K562 (cell line): ENCODE measurements around the gene RAB25. TPM values are rescaled to one million over a fixed set of nuclear protein-coding genes. Genes with fewer than 3 reads are reported as not detected.
A peak's percentile ranks its signal among the peaks of the same experiment; 100 is the strongest.

Source experiments
- ARID2 ChIP-seq: fragments of 450-650 bp; IDR thresholded peaks from 2 replicates; pipeline ENCODE4 v1.6.1; 2017; ENCODE audit warnings: antibody characterized with exemption, mild to moderate bottlenecking
- BCLAF1 ChIP-seq, 2 experiments: fragments of 450-650 bp in 1 of 2; IDR thresholded peaks; 2 replicates each; pipeline ENCODE4 v1.6.1; 2011 to 2017; ENCODE audit warnings: low read depth in 2 of 2, antibody characterized with exemption in 1 of 2, borderline replicate concordance in 1 of 2, low read length in 1 of 2, mild to moderate bottlenecking in 1 of 2, mixed read lengths in 1 of 2; ENCODE audit not compliant: control insufficient read depth in 1 of 2
- C11orf30 ChIP-seq: fragments of 450-650 bp; IDR thresholded peaks from 2 replicates; pipeline ENCODE4 v1.6.1; 2016; ENCODE audit warnings: low read depth, mild to moderate bottlenecking
- GTF2F1 ChIP-seq: IDR thresholded peaks from 2 replicates; pipeline ENCODE4 v1.6.1; 2011; ENCODE audit warnings: low read depth, low read length, improper control_type of control experiment
- HDAC8 ChIP-seq: fragments of 450-650 bp; IDR thresholded peaks from 2 replicates; pipeline ENCODE4 v1.6.1; 2016; ENCODE audit warnings: mild to moderate bottlenecking, missing genetic modification characterization, moderate library complexity, missing compliant biosample characterization
- KAT7 ChIP-seq: sonication (generic); formaldehyde crosslinking; IDR thresholded peaks from 2 replicates; pipeline ENCODE4 v1.8.0; 2022; ENCODE audit warnings: missing genetic modification reagents, mild to moderate bottlenecking, borderline replicate concordance
- KLF6 ChIP-seq: fragments of 250-450 bp; sonication (Bioruptor Pico); IDR thresholded peaks from 2 replicates; pipeline ENCODE4 v1.4.0; 2020; ENCODE audit warnings: mild to moderate bottlenecking, moderate library complexity, borderline replicate concordance
- PBX2 ChIP-seq, 2 experiments: IDR thresholded peaks in 1 of 2; conservative IDR thresholded peaks in 1 of 2; 2 replicates each; pipeline ENCODE4 v1.6.1; 2016; ENCODE audit warnings: low read depth in 2 of 2, mild to moderate bottlenecking in 1 of 2, missing compliant biosample characterization in 1 of 2, missing genetic modification characterization in 1 of 2, moderate library complexity in 1 of 2
- RBM39 ChIP-seq: fragments of 200-400 bp; formaldehyde crosslinking; optimal IDR thresholded peaks from 2 replicates; pipeline ENCODE3; 2018; ENCODE audit warnings: low read depth, low read length
- SMAD3 ChIP-seq: fragments of 450-650 bp; formaldehyde crosslinking; conservative IDR thresholded peaks from 2 replicates; pipeline ENCODE4 v1.4.0; 2020; ENCODE audit warnings: mild to moderate bottlenecking
- SNIP1 ChIP-seq: fragments of 450-650 bp; IDR thresholded peaks from 2 replicates; pipeline ENCODE4 v1.7.1; 2017; ENCODE audit warnings: low read depth, mild to moderate bottlenecking
- SRSF7 ChIP-seq: fragments of 200-400 bp; formaldehyde crosslinking; optimal IDR thresholded peaks from 2 replicates; pipeline ENCODE3; 2017; ENCODE audit warnings: mild to moderate bottlenecking, low read depth, low read length
- YY1 ChIP-seq, 3 experiments: IDR thresholded peaks; 2 replicates each; pipeline ENCODE4 v1.6.1; 2011; ENCODE audit warnings: low read length in 2 of 3, mild to moderate bottlenecking in 2 of 3, moderate library complexity in 2 of 3, borderline replicate concordance in 1 of 3, control low read depth in 1 of 3, low read depth in 1 of 3; ENCODE audit not compliant: insufficient read depth in 3 of 3, insufficient replicate concordance in 2 of 3, control insufficient read depth in 1 of 3, insufficient read length in 1 of 3; ENCODE audit errors: extremely low read depth in 1 of 3
- ZNF175 ChIP-seq: fragments of 200-800 bp; sonication (Bioruptor generic); IDR thresholded peaks from 2 replicates; pipeline ENCODE4 v1.6.1; 2016; ENCODE audit warnings: low read depth, mild to moderate bottlenecking, missing genetic modification characterization, missing compliant biosample characterization
- ZNF263 ChIP-seq: sonication (generic); formaldehyde crosslinking; IDR thresholded peaks from 2 replicates; pipeline ENCODE4 v1.8.0; 2022; ENCODE audit warnings: mild to moderate bottlenecking, missing genetic modification reagents, borderline replicate concordance
- ZNF561 ChIP-seq: fragments of 450-650 bp; formaldehyde crosslinking; conservative IDR thresholded peaks from 2 replicates; pipeline ENCODE4 v1.4.0; 2020; ENCODE audit warnings: mild to moderate bottlenecking, moderate library complexity
- ZSCAN29 ChIP-seq: fragments of 450-650 bp; IDR thresholded peaks from 2 replicates; pipeline ENCODE4 v1.6.1; 2017
- polyA plus RNA-seq, 8 experiments: library from polyadenylated mRNA; depleted of rRNA in 4 of 8; stranded (reverse) in 5 of 8; unstranded in 3 of 8; fragments of >200 nt; fragmentation: Nextera tagmentation in 2 of 8; fragmentation: Illumina TruSeq in 1 of 8; extraction: Ambion mirVana in 2 of 8; extraction: Trizol in 1 of 8; gene quantifications; 2 replicates each; pipeline versions ENCODE4 v1.2.1 to v1.2.3, GENCODE V29; 2011 to 2014; ENCODE audit warnings: inconsistent platforms in 1 of 8, missing spikeins in 1 of 8
- total RNA-seq, 7 experiments: library from RNA; depleted of rRNA in 6 of 7; stranded (reverse); fragments of >200 nt in 6 of 7; fragmentation: Illumina TruSeq in 2 of 7; extraction: Trizol in 2 of 7; gene quantifications; 2 replicates each; pipeline versions ENCODE4 v1.2.1 to v1.2.3, GENCODE V29; 2011 to 2021; ENCODE audit warnings: low replicate concordance in 1 of 7

Gene RAB25
- total and polyA plus RNA-seq, 9 of the 15 experiments (the other 6 are each of a cell fraction or from before 2014, with no cell fraction given): 0.10 to 0.27 (median 0.13) TPM; not detected in 6

DNA sequence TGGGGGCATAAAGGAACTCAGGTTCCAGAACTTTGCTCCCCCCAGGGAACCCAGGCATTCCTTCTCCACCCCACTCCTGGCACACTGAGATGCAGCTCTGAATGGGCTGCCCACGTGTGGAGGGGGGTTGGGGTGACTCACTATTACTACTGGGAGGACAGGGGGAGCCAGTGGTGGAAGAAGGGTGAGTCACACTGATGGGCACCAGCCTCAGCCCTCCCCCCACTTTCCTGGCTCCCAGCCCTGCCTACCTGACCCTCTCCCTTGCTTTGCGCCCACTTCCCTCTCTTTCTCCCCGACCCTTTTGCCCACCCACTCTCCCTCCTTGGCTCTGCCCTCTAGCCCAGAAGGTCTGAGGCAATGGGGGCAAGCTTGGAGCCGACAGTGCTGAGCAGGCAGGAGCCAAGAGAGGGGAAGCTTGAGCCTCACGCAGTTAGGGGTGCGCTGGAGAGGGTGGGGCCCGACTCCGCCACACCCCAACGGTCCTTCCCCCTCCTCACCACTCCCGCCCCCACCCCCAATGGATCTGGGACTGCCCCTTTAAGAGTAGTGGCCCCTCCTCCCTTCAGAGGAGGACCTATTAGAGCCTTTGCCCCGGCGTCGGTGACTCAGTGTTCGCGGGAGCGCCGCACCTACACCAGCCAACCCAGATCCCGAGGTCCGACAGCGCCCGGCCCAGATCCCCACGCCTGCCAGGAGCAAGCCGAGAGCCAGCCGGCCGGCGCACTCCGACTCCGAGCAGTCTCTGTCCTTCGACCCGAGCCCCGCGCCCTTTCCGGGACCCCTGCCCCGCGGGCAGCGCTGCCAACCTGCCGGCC, 53.4 kb downstream of the RAB25 start, which contains the start of gene LMNA (continued):
- TF ChIP-seq BCLAF1 (IDR thresholded peaks at IDR 0.05; ENCODE audit: borderline replicate concordance in 1 of 2, control insufficient read depth in 1 of 2, low read depth in 2 of 2, low read length in 1 of 2) (no peak), YY1 (IDR thresholded peaks at IDR 0.05; ENCODE audit: borderline replicate concordance in 1 of 3, control insufficient read depth in 1 of 3, extremely low read depth in 1 of 3, insufficient read depth in 3 of 3, insufficient read length in 1 of 3, insufficient replicate concordance in 2 of 3, low read depth in 1 of 3, low read length in 2 of 3) (peak in 1 of 3 experiments; percentile 13), GTF2F1 (no peak), SNIP1 (no peak), C11orf30 (peak; percentile 33; the same call in 1 of the 2 replicates), KAT7 (CRISPR knock-in tag) (0 out of 2 replicates have a peak, but pooled peaks have one; percentile 9), ZSCAN29 (no peak; the same call in 1 of the 2 replicates), PBX2 (CRISPR knock-in tag; IDR thresholded peaks at IDR 0.05; ENCODE audit: low read depth) (no peak), PBX2 (tag; conservative IDR thresholded peaks at IDR 0.05; ENCODE audit: low read depth) (no peak), SRSF7 (no peak), HDAC8 (no peak), SMAD3 (CRISPR knock-in tag) (no peak), ZNF561 (CRISPR knock-in tag) (no peak), KLF6 (CRISPR knock-in tag) (no peak), ZNF263 (peak; percentile 87), ARID2 (no peak), RBM39 (no peak), ZNF175 (CRISPR knock-in tag) (no peak)
